HL-60 (cell line): ENCODE measurements around the gene SMARCA2.

Source experiments
- DNase-seq, 2 experiments: peaks; one replicate each; pipeline ENCODE4 v3.0.0-alpha.2; 2010 to 2020; ENCODE audit warnings: low read depth in 1 of 2, low spot score in 1 of 2
- H3K27ac ChIP-seq: fragments of 250-450 bp; sonication (Bioruptor Pico); replicated peaks from 2 replicates; pipeline ENCODE4 v1.5.1; 2020; ENCODE audit warnings: mild to moderate bottlenecking, moderate library complexity
- H3K27me3 ChIP-seq: fragments of 250-450 bp; sonication (Bioruptor Pico); 2 replicates; pipeline ENCODE4 v1.5.1; 2021; ENCODE audit warnings: mild to moderate bottlenecking, moderate library complexity; ENCODE audit not compliant: insufficient read depth, poor library complexity, severe bottlenecking
- H3K4me3 ChIP-seq: replicated peaks from 2 replicates; pipeline ENCODE4 v1.5.1; 2011; ENCODE audit warnings: mild to moderate bottlenecking, control low read depth, low read length; ENCODE audit not compliant: insufficient read depth
- CTCF ChIP-seq: IDR thresholded peaks from one replicate; pipeline ENCODE4 v1.5.1; 2011; ENCODE audit warnings: low read length, control low read depth, inconsistent platforms; ENCODE audit not compliant: insufficient read depth
- GABPA ChIP-seq: IDR thresholded peaks from 2 replicates; pipeline ENCODE4 v1.6.1; 2012; ENCODE audit warnings: low read depth
- POLR2AphosphoS5 ChIP-seq: IDR thresholded peaks from 2 replicates; pipeline ENCODE4 v1.6.1; 2012; ENCODE audit warnings: low read depth
- REST ChIP-seq: IDR thresholded peaks from 2 replicates; pipeline ENCODE4 v1.6.1; 2012; ENCODE audit warnings: low read depth; ENCODE audit not compliant: insufficient replicate concordance
- SPI1 ChIP-seq: IDR thresholded peaks from 2 replicates; pipeline ENCODE4 v1.6.1; 2012; ENCODE audit warnings: low read depth, mild to moderate bottlenecking, borderline replicate concordance

The SMARCA2 gene

GRCh38 chr9:2085716-2086115, 70.6 kb downstream of the SMARCA2 start:
- Histone ChIP-seq H3K27me3 (no peaks in the 10 kb centered on the region), H3K27ac (no peak overlapping the region), H3K4me3 (no peak overlapping the region)
- TF ChIP-seq CTCF (no peak), POLR2AphosphoS5 (no peak), SPI1 (no peak), GABPA (no peak), REST (no peak)
- peak; percentile 13 to 44 for DNase-seq

GRCh38 chr9:2086116-2086515, 71.0 kb downstream of the SMARCA2 start:
- no peak for DNase-seq

GRCh38 chr9:2086971-2087370, 71.8 kb downstream of the SMARCA2 start:
- no peak for DNase-seq
- TF ChIP-seq GABPA (no peak), SPI1 (no peak), REST (no peak), POLR2AphosphoS5 (no peak), CTCF (no peak)
- Histone ChIP-seq H3K27me3 (no peaks in the 10 kb centered on the region), H3K4me3 (no peak overlapping the region), H3K27ac (no peak overlapping the region)

More at GRCh38 chr9:2086116-2086515, 71.0 kb downstream of the SMARCA2 start:
- TF ChIP-seq GABPA (no peak), SPI1 (no peak), REST (no peak), CTCF (no peak), POLR2AphosphoS5 (no peak)
- Histone ChIP-seq H3K27me3 (no peaks in the 10 kb centered on the region), H3K4me3 (no peak overlapping the region), H3K27ac (no peak overlapping the region)
